Liver (tissue), 9 donors: ENCODE results near the gene CAPN10. TPM values are rescaled to one million over a fixed set of nuclear protein-coding genes. Genes with fewer than 3 reads are reported as not detected.

Experiments used
- DNase-seq: peaks from one replicate; pipeline ENCODE4 v3.0.0-alpha.2; 2017; ENCODE audit warnings: low spot score
- H3K27ac ChIP-seq, 2 donors: one replicate each; pipeline ENCODE4 v1.7.0; 2013; ENCODE audit warnings: inconsistent platforms in 2 of 2, low read length in 2 of 2, control low read depth in 1 of 2, low read depth in 1 of 2, mild to moderate bottlenecking in 1 of 2
- H3K27me3 ChIP-seq, 4 donors: one replicate each; pipeline versions ENCODE4 v1.6.1 to v1.7.0; 2013; ENCODE audit warnings: low read length in 3 of 4, inconsistent platforms in 1 of 4, mild to moderate bottlenecking in 1 of 4, moderate library complexity in 1 of 4; ENCODE audit not compliant: control insufficient read depth in 4 of 4, insufficient read depth in 4 of 4
- H3K36me3 ChIP-seq, 4 donors: one replicate each; pipeline versions ENCODE4 v1.6.1 to v1.7.0; 2013; ENCODE audit warnings: low read length in 3 of 4, mild to moderate bottlenecking in 3 of 4, low read depth in 1 of 4, moderate library complexity in 1 of 4; ENCODE audit not compliant: control insufficient read depth in 4 of 4, insufficient read depth in 3 of 4
- H3K4me1 ChIP-seq, 4 donors: one replicate each; pipeline versions ENCODE4 v1.6.1 to v1.7.0; 2013; ENCODE audit warnings: low read length in 3 of 4, mild to moderate bottlenecking in 3 of 4, moderate library complexity in 1 of 4; ENCODE audit not compliant: control insufficient read depth in 4 of 4, insufficient read depth in 4 of 4
- H3K4me3 ChIP-seq, 3 donors: one replicate each; pipeline versions ENCODE4 v1.6.1 to v1.7.0; 2013; ENCODE audit warnings: low read length in 3 of 3, control low read depth in 1 of 3, low read depth in 1 of 3, mild to moderate bottlenecking in 1 of 3
- H3K9ac ChIP-seq, 2 donors: one replicate each; pipeline ENCODE4 v1.7.0; 2013; ENCODE audit warnings: low read length in 2 of 2, mild to moderate bottlenecking in 2 of 2, moderate library complexity in 2 of 2, control low read depth in 1 of 2, low read depth in 1 of 2
- H3K9me3 ChIP-seq, 4 donors: one replicate each; pipeline versions ENCODE4 v1.6.1 to v1.7.0; 2013; ENCODE audit warnings: low read length in 3 of 4; ENCODE audit not compliant: control insufficient read depth in 4 of 4
- EGR1 ChIP-seq, 2 donors: IDR thresholded peaks; 2 replicates each; pipeline ENCODE4 v1.6.1; 2016 to 2018; ENCODE audit warnings: antibody characterized with exemption in 2 of 2, low read depth in 2 of 2
- FOXA1 ChIP-seq: IDR thresholded peaks from 2 replicates; pipeline ENCODE4 v1.6.1; 2016; ENCODE audit warnings: antibody characterized with exemption
- FOXA2 ChIP-seq: IDR thresholded peaks from 2 replicates; pipeline ENCODE4 v1.6.1; 2016; ENCODE audit warnings: antibody characterized with exemption
- GABPA ChIP-seq, 2 donors: IDR thresholded peaks in 1 of 2; conservative IDR thresholded peaks in 1 of 2; 2 replicates each; pipeline ENCODE4 v1.6.1; 2016; ENCODE audit warnings: antibody characterized with exemption in 2 of 2, mild to moderate bottlenecking in 1 of 2, moderate library complexity in 1 of 2
- HNF4A ChIP-seq, 2 donors: conservative IDR thresholded peaks; 2 replicates each; pipeline ENCODE4 v1.6.1; 2016; ENCODE audit warnings: antibody characterized with exemption in 2 of 2, mild to moderate bottlenecking in 2 of 2
- HNF4G ChIP-seq: IDR thresholded peaks from 2 replicates; pipeline ENCODE4 v1.6.1; 2016; ENCODE audit warnings: antibody characterized with exemption
- JUND ChIP-seq, 2 donors: IDR thresholded peaks; 2 replicates each; pipeline ENCODE4 v1.6.1; 2016; ENCODE audit warnings: antibody characterized with exemption in 2 of 2
- NR2F2 ChIP-seq: IDR thresholded peaks from 2 replicates; pipeline ENCODE4 v1.6.1; 2016; ENCODE audit warnings: antibody characterized with exemption
- RXRA ChIP-seq, 2 donors: IDR thresholded peaks; 2 replicates each; pipeline ENCODE4 v1.6.1; 2017 to 2018; ENCODE audit warnings: antibody characterized with exemption in 2 of 2, mild to moderate bottlenecking in 1 of 2
- SP1 ChIP-seq: IDR thresholded peaks from 2 replicates; pipeline ENCODE4 v1.6.1; 2018; ENCODE audit warnings: antibody characterized with exemption, mild to moderate bottlenecking
- TAF1 ChIP-seq: conservative IDR thresholded peaks from 2 replicates; pipeline ENCODE4 v1.6.1; 2016; ENCODE audit warnings: antibody characterized with exemption, mild to moderate bottlenecking
- YY1 ChIP-seq: IDR thresholded peaks from 2 replicates; pipeline ENCODE4 v1.6.1; 2016; ENCODE audit warnings: antibody characterized with exemption, mild to moderate bottlenecking
- WGBS: extraction: QIAGEN DNeasy Blood & Tissue Kit; methylation state at CpG from one replicate; pipeline ENCODE4 v1.1.7; 2013; 5-methylcytosine and 5-hydroxymethylcytosine counted together
- polyA plus RNA-seq, 2 donors: library from polyadenylated mRNA; stranded (reverse) in 1 of 2; unstranded in 1 of 2; fragments of 200-250 nt in 1 of 2; fragments of >200 nt in 1 of 2; fragmentation: Nextera tagmentation in 1 of 2; extraction: Ambion mirVana in 1 of 2; gene quantifications; one replicate each; pipeline versions ENCODE4 v1.2.1 to v1.2.3, GENCODE V29; 2013 to 2015
- total RNA-seq, 2 donors: library from RNA; depleted of rRNA; stranded (reverse); fragments of >200 nt; gene quantifications; one replicate each; pipeline ENCODE4 v1.2.3, GENCODE V29; 2014
- TF ChIP-seq, protein P1 (sequence below): IDR thresholded peaks from 2 replicates; pipeline ENCODE4 v1.6.1; 2016; ENCODE audit warnings: antibody characterized with exemption
- TF ChIP-seq, protein P2 (sequence below): IDR thresholded peaks from 2 replicates; pipeline ENCODE4 v1.6.1; 2016; ENCODE audit warnings: antibody characterized with exemption, mild to moderate bottlenecking
- TF ChIP-seq, protein P3 (sequence below): fragments of 150-350 bp; IDR thresholded peaks from 2 replicates; pipeline ENCODE4 v1.5.1; 2017; ENCODE audit warnings: improper control_type of control experiment, low read depth, low read length; ENCODE audit not compliant: missing input control
- TF ChIP-seq, protein P4 (sequence below): IDR thresholded peaks from 2 replicates; pipeline ENCODE4 v1.6.1; 2016; ENCODE audit warnings: antibody characterized with exemption
- TF ChIP-seq, protein P5 (sequence below): IDR thresholded peaks from 2 replicates; pipeline ENCODE4 v1.6.1; 2016; ENCODE audit warnings: antibody characterized with exemption
- donor health status: healthy.
- donor health status: healthy.
- donor health status: healthy.
- donor health status: healthy.
- donor health status: healthy.

CAPN10 gene
- total and polyA plus RNA-seq, 4 donors = 4.8 to 11.3 (median 6.5) TPM

DNA sequence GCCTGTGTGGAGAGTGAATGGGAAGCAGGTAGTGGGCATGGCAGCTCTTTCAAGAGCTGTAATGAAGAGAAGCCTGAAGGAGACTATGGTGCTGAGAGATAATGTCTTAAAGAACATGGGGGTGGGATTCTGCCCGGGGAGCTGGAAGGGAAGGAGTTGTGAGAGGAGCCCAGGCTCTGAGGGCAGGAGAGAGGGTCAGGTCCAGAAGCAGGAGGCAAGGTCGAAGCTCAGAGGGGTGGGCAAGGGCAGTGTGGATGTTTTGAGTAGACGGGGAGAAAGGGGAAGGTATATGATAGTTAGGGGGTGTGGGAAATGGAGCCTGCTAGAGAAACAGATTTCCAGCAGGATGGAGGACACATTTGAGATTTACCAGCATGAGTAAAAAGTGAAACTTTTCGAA is 2.1 kb downstream of the CAPN10 start:
- 91% methylated on average over 4 of the region's 4 CpGs for WGBS
- H3K36me3 ChIP-seq = peaks cover 0 to 6% (median 4%) of the 10 kb centered on the region in 4 donors
- no peak overlapping the region for H3K27ac ChIP-seq
- no peaks in the 10 kb centered on the region for H3K9me3 ChIP-seq
- H3K4me3 ChIP-seq = no peak overlapping the region
- no peaks in the 10 kb centered on the region for H3K27me3 ChIP-seq
- peaks cover 18 to 53% (median 40%) of the 10 kb centered on the region in 4 donors for H3K4me1 ChIP-seq
- TF ChIP-seq HNF4G (no peak), EGR1 (IDR thresholded peaks at IDR 0.05; ENCODE audit: low read depth in 2 of 2) (no peak), RXRA (IDR thresholded peaks at IDR 0.05) (no peak), JUND (IDR thresholded peaks at IDR 0.05) (no peak)
- TF ChIP-seq, protein P1, sequence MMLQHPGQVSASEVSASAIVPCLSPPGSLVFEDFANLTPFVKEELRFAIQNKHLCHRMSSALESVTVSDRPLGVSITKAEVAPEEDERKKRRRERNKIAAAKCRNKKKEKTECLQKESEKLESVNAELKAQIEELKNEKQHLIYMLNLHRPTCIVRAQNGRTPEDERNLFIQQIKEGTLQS = no peak
- TF ChIP-seq, protein P2, sequence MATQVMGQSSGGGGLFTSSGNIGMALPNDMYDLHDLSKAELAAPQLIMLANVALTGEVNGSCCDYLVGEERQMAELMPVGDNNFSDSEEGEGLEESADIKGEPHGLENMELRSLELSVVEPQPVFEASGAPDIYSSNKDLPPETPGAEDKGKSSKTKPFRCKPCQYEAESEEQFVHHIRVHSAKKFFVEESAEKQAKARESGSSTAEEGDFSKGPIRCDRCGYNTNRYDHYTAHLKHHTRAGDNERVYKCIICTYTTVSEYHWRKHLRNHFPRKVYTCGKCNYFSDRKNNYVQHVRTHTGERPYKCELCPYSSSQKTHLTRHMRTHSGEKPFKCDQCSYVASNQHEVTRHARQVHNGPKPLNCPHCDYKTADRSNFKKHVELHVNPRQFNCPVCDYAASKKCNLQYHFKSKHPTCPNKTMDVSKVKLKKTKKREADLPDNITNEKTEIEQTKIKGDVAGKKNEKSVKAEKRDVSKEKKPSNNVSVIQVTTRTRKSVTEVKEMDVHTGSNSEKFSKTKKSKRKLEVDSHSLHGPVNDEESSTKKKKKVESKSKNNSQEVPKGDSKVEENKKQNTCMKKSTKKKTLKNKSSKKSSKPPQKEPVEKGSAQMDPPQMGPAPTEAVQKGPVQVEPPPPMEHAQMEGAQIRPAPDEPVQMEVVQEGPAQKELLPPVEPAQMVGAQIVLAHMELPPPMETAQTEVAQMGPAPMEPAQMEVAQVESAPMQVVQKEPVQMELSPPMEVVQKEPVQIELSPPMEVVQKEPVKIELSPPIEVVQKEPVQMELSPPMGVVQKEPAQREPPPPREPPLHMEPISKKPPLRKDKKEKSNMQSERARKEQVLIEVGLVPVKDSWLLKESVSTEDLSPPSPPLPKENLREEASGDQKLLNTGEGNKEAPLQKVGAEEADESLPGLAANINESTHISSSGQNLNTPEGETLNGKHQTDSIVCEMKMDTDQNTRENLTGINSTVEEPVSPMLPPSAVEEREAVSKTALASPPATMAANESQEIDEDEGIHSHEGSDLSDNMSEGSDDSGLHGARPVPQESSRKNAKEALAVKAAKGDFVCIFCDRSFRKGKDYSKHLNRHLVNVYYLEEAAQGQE = no peak
- TF ChIP-seq, protein P3, sequence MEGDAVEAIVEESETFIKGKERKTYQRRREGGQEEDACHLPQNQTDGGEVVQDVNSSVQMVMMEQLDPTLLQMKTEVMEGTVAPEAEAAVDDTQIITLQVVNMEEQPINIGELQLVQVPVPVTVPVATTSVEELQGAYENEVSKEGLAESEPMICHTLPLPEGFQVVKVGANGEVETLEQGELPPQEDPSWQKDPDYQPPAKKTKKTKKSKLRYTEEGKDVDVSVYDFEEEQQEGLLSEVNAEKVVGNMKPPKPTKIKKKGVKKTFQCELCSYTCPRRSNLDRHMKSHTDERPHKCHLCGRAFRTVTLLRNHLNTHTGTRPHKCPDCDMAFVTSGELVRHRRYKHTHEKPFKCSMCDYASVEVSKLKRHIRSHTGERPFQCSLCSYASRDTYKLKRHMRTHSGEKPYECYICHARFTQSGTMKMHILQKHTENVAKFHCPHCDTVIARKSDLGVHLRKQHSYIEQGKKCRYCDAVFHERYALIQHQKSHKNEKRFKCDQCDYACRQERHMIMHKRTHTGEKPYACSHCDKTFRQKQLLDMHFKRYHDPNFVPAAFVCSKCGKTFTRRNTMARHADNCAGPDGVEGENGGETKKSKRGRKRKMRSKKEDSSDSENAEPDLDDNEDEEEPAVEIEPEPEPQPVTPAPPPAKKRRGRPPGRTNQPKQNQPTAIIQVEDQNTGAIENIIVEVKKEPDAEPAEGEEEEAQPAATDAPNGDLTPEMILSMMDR = no peak
- TF ChIP-seq, protein P4, sequence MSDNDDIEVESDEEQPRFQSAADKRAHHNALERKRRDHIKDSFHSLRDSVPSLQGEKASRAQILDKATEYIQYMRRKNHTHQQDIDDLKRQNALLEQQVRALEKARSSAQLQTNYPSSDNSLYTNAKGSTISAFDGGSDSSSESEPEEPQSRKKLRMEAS = no peak
- no peak overlapping the region for H3K9ac ChIP-seq
- no peak for DNase-seq

DNA sequence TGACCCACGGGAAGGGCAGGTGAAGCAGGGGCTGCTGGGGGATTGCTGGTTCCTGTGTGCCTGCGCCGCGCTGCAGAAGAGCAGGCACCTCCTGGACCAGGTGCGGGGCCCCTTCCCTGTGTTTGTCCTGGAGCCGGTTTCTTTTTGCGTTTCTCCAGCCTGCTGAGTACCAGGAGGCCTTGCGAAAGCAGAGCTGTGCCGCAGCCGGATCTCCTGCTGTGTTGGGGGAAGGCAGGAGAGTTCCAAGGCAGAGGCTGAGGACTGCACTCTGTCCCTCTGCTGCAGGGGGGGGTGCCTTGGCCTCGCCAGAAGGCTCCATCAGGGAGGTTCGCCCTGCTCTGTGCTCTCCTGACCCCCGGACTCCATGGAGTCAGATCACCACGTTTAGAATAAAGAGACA is 2.8 kb downstream of the CAPN10 start:
- Histone ChIP-seq H3K36me3 (peaks cover 0 to 6% (median 4%) of the 10 kb centered on the region in 4 donors), H3K27me3 (no peaks in the 10 kb centered on the region), H3K4me1 (peaks cover 18 to 52% (median 39%) of the 10 kb centered on the region in 4 donors), H3K27ac (no peak overlapping the region), H3K4me3 (no peak overlapping the region), H3K9ac (no peak overlapping the region), H3K9me3 (no peaks in the 10 kb centered on the region)
- no peak for DNase-seq
- 85% methylated on average over 14 of the region's 14 CpGs for WGBS
- TF ChIP-seq, protein P2 = no peak
- TF ChIP-seq FOXA1 (no peak), NR2F2 (no peak), YY1 (no peak), FOXA2 (no peak), SP1 (no peak), GABPA (IDR thresholded peaks at IDR 0.05 in 1 of 2, conservative IDR thresholded peaks at IDR 0.05 in 1 of 2) (no peak), HNF4A (conservative IDR thresholded peaks at IDR 0.05) (no peak), JUND (IDR thresholded peaks at IDR 0.05) (no peak), TAF1 (no peak), RXRA (IDR thresholded peaks at IDR 0.05) (no peak), EGR1 (IDR thresholded peaks at IDR 0.05; ENCODE audit: low read depth in 2 of 2) (no peak), HNF4G (no peak)
- TF ChIP-seq, protein P3 = no peak
- TF ChIP-seq, protein P1 = no peak
- TF ChIP-seq, protein P5, sequence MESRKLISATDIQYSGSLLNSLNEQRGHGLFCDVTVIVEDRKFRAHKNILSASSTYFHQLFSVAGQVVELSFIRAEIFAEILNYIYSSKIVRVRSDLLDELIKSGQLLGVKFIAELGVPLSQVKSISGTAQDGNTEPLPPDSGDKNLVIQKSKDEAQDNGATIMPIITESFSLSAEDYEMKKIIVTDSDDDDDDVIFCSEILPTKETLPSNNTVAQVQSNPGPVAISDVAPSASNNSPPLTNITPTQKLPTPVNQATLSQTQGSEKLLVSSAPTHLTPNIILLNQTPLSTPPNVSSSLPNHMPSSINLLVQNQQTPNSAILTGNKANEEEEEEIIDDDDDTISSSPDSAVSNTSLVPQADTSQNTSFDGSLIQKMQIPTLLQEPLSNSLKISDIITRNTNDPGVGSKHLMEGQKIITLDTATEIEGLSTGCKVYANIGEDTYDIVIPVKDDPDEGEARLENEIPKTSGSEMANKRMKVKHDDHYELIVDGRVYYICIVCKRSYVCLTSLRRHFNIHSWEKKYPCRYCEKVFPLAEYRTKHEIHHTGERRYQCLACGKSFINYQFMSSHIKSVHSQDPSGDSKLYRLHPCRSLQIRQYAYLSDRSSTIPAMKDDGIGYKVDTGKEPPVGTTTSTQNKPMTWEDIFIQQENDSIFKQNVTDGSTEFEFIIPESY = no peak
